Measurements from ENCODE around the gene MICAL3. TPM values are rescaled to one million over a fixed set of nuclear protein-coding genes. Genes with fewer than 3 reads are reported as not detected.
"Not testable (repeated sequence)": the region's sequence is repeated elsewhere in the genome, so short reads cannot be mapped to it uniquely, and the experiment has no call there.

Gene MICAL3
- total RNA-seq, 1 experiment from 2014 or later = 47.1 TPM

DNA sequence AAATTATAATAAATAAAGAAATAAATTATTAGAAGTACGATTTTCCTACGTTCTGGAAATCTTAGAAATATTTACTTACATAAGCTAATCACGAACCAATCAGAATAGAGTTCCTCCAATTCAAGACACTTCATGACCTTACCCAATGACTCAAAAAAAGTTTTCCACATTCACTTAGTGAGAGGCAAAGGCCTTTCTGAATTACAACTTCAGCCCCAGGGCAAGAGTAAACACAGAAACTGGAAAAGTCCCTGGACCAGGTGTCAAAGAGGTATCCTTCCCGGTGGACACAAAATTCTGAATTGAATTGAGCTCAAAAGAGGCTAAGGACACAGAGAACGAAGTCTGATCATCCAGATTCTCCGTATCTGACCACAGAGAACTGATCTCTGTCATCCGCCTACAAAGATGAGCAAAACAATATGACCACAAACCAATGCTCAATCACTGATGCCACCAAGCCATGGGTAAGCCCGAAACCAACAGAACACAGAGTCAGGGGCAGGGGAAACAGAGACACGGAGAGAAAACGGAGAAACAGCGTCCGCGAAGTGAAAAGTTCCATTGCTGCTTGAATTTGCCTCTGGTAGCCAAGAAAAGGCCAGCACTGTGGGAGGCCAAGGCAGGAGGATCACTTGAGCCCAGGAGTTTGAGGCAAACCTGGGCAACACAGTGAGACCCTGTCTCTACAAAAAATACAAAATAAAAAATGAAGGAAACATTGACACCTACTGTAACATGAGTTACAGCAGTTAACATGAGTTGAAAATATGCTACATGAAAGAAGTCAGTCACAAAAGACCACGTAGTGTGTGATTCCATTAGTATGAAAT, 256.9 kb downstream of the MICAL3 start:
- ATAC-seq = no peak
- TF ChIP-seq, protein P1, sequence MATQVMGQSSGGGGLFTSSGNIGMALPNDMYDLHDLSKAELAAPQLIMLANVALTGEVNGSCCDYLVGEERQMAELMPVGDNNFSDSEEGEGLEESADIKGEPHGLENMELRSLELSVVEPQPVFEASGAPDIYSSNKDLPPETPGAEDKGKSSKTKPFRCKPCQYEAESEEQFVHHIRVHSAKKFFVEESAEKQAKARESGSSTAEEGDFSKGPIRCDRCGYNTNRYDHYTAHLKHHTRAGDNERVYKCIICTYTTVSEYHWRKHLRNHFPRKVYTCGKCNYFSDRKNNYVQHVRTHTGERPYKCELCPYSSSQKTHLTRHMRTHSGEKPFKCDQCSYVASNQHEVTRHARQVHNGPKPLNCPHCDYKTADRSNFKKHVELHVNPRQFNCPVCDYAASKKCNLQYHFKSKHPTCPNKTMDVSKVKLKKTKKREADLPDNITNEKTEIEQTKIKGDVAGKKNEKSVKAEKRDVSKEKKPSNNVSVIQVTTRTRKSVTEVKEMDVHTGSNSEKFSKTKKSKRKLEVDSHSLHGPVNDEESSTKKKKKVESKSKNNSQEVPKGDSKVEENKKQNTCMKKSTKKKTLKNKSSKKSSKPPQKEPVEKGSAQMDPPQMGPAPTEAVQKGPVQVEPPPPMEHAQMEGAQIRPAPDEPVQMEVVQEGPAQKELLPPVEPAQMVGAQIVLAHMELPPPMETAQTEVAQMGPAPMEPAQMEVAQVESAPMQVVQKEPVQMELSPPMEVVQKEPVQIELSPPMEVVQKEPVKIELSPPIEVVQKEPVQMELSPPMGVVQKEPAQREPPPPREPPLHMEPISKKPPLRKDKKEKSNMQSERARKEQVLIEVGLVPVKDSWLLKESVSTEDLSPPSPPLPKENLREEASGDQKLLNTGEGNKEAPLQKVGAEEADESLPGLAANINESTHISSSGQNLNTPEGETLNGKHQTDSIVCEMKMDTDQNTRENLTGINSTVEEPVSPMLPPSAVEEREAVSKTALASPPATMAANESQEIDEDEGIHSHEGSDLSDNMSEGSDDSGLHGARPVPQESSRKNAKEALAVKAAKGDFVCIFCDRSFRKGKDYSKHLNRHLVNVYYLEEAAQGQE (IDR thresholded peaks at IDR 0.05; ENCODE audit: insufficient read depth in 1 of 2, low read depth in 2 of 2, low read length in 1 of 2) = no peak
- TF ChIP-seq SIN3A (IDR thresholded peaks at IDR 0.05; ENCODE audit: borderline replicate concordance, insufficient read depth, low read depth, low read length) = no peak
- TF ChIP-seq POLR2AphosphoS5 (IDR thresholded peaks at IDR 0.05; ENCODE audit: low read depth, low read length) = no peak
- no peak for TF ChIP-seq TCF7L2 (IDR thresholded peaks at IDR 0.05; ENCODE audit: low read depth, low read length)
- TF ChIP-seq, protein P2, sequence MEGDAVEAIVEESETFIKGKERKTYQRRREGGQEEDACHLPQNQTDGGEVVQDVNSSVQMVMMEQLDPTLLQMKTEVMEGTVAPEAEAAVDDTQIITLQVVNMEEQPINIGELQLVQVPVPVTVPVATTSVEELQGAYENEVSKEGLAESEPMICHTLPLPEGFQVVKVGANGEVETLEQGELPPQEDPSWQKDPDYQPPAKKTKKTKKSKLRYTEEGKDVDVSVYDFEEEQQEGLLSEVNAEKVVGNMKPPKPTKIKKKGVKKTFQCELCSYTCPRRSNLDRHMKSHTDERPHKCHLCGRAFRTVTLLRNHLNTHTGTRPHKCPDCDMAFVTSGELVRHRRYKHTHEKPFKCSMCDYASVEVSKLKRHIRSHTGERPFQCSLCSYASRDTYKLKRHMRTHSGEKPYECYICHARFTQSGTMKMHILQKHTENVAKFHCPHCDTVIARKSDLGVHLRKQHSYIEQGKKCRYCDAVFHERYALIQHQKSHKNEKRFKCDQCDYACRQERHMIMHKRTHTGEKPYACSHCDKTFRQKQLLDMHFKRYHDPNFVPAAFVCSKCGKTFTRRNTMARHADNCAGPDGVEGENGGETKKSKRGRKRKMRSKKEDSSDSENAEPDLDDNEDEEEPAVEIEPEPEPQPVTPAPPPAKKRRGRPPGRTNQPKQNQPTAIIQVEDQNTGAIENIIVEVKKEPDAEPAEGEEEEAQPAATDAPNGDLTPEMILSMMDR (IDR thresholded peaks at IDR 0.05) = no peak
- BruUV-seq (replicated peaks) = no TSS peak
- Histone ChIP-seq H3K36me3 (ENCODE audit: control insufficient read depth, insufficient read depth, low read length) (no peaks in the 10 kb centered on the region), H3K4me3 (ENCODE audit: low read depth in 2 of 2, low read length in 2 of 2) (no peak overlapping the region), H3K27ac (ENCODE audit: low read length) (no peak overlapping the region), H3K27me3 (ENCODE audit: control insufficient read depth, insufficient read depth, low read length) (no peaks in the 10 kb centered on the region), H3K4me1 (ENCODE audit: control insufficient read depth, insufficient read depth, low read length) (peaks cover 12% of the 10 kb centered on the region), H3K9me3 (ENCODE audit: control insufficient read depth, insufficient read depth, low read depth, low read length) (no peaks in the 10 kb centered on the region)
- ChIA-PET POLR2A (interaction anchor here (0.7 kb wide), 1 partner anchor 18 kb away, joined by 4 read pairs; no protein-coding TSS in a partner anchor), CTCF (interaction anchor here (0.7 to 0.9 kb wide), 2 partner anchors 60 to 70 kb away, joined by 4 to 5 read pairs; no protein-coding TSS in a partner anchor)
- intact Hi-C loops (cut with micrococcal nuclease; ENCODE audit: unreplicated experiment) (no loop called here), in situ Hi-C loops (cut with HindIII; ENCODE audit: low pct_unique_long_range_greater_than_20kb, low sequenced_read_pairs) (no loop called here)
- DNase-seq (ENCODE audit: low read depth, low spot score) = no peak

DNA sequence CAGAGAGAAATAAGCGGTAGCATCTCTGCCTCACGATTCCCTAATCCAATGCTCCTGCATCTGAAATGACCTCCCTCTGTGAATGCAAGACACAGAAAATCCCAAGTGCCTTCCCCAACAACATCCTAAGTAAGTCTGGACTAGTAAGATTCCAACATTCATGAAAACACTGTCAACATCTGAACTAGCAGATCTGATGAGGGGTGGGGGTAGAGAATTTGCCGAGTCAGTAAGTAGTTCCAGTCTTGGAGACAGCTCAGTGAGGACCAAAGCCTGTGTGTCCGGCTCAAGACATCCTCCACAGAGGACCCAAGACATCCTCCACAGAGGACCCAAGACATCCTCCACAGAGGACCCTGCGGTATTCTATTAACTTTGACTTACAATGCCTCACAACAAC, 259.5 kb downstream of the MICAL3 start:
- ATAC-seq; H3K27me3 ChIP-seq (ENCODE audit: control insufficient read depth, insufficient read depth, low read length); CTCF ChIA-PET; DNase-seq (ENCODE audit: low read depth, low spot score); intact Hi-C loops (cut with micrococcal nuclease; ENCODE audit: unreplicated experiment); POLR2A ChIA-PET; H3K9me3 ChIP-seq (ENCODE audit: control insufficient read depth, insufficient read depth, low read depth, low read length); H3K36me3 ChIP-seq (ENCODE audit: control insufficient read depth, insufficient read depth, low read length); H3K4me3 ChIP-seq (ENCODE audit: low read depth in 2 of 2, low read length in 2 of 2); H3K27ac ChIP-seq (ENCODE audit: low read length); BruUV-seq (replicated peaks); in situ Hi-C loops (cut with HindIII; ENCODE audit: low pct_unique_long_range_greater_than_20kb, low sequenced_read_pairs); H3K4me1 ChIP-seq (ENCODE audit: control insufficient read depth, insufficient read depth, low read length): not testable (repeated sequence)

DNA sequence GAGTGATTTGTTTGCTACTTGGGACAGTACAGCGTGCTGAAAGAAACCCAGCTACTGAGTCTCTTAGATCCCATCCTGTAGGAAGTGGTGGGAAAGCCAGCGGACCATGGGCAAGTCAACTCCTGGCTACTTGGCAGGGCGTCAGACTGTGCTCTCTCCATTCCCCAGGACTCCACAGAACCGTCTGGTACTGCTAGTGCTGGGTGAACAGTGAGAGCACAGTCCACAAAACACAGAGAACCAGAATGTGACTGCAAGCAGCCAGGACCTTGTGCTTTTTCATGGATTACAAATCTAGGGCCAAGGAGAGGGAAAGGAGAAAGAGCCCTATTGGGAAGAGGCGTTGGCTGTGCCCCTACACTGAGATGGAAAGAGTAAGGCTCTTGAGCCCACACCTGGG, 260.3 kb downstream of the MICAL3 start:
- TF ChIP-seq TCF7L2 (IDR thresholded peaks at IDR 0.05; ENCODE audit: low read depth, low read length) (no peak), POLR2AphosphoS5 (IDR thresholded peaks at IDR 0.05; ENCODE audit: low read depth, low read length) (no peak), SIN3A (IDR thresholded peaks at IDR 0.05; ENCODE audit: borderline replicate concordance, insufficient read depth, low read depth, low read length) (no peak)
- TF ChIP-seq, protein P1 (IDR thresholded peaks at IDR 0.05; ENCODE audit: insufficient read depth in 1 of 2, low read depth in 2 of 2, low read length in 1 of 2) = no peak
- TF ChIP-seq, protein P2 (IDR thresholded peaks at IDR 0.05) = no peak
- no peaks in the 10 kb centered on the region for H3K27me3 ChIP-seq (ENCODE audit: control insufficient read depth, insufficient read depth, low read length)
- ATAC-seq = peak; percentile 25; the same call in 1 of the 2 replicates
- H3K36me3 ChIP-seq (ENCODE audit: control insufficient read depth, insufficient read depth, low read length) = no peaks in the 10 kb centered on the region
- intact Hi-C loops (cut with micrococcal nuclease; ENCODE audit: unreplicated experiment) = no loop called here
- in situ Hi-C loops (cut with HindIII; ENCODE audit: low pct_unique_long_range_greater_than_20kb, low sequenced_read_pairs) = no loop called here
- ChIA-PET CTCF (no interaction called here), POLR2A (no interaction called here)
- no peak overlapping the region for H3K27ac ChIP-seq (ENCODE audit: low read length)
- no peaks in the 10 kb centered on the region for H3K9me3 ChIP-seq (ENCODE audit: control insufficient read depth, insufficient read depth, low read depth, low read length)
- DNase-seq (ENCODE audit: low read depth, low spot score) = no peak
- no TSS peak for BruUV-seq (replicated peaks)
- H3K4me1 ChIP-seq (ENCODE audit: control insufficient read depth, insufficient read depth, low read length) = peaks cover 5% of the 10 kb centered on the region; the same call in 1 of the 2 replicates
- no peak overlapping the region for H3K4me3 ChIP-seq (ENCODE audit: low read depth in 2 of 2, low read length in 2 of 2)

Data from Panc1 (cell line).